Activated CD4-positive, alpha-beta T cell treated with anti-CD3 and anti-CD28 coated beads for 4 hours (primary cell): ENCODE data around the gene LCA5.
"Not testable (repeated sequence)": the region's sequence is repeated elsewhere in the genome, so short reads cannot be mapped to it uniquely, and the experiment has no call there.

Source experiments
- DNase-seq, 2 donors: peaks; one replicate each; pipeline ENCODE4 v3.0.0-alpha.2; 2020

The LCA5 gene

GRCh38 chr6:79536954-79537747 lies at the start of gene LCA5:
TSS of gene LCA5 (minus strand) at chr6:79537430. CDS start at chr6:79518894, 18,536 bp downstream.
- DNase-seq, result peak; percentile 73 to 78

- DNase-seq, result no peak
Measured at GRCh38 chr6:79586548-79586947, 49.3 kb upstream of the LCA5 start.

GRCh38 chr6:79584332-79584731 lies 47.1 kb upstream of the LCA5 start:
- no peak for DNase-seq

DNA sequence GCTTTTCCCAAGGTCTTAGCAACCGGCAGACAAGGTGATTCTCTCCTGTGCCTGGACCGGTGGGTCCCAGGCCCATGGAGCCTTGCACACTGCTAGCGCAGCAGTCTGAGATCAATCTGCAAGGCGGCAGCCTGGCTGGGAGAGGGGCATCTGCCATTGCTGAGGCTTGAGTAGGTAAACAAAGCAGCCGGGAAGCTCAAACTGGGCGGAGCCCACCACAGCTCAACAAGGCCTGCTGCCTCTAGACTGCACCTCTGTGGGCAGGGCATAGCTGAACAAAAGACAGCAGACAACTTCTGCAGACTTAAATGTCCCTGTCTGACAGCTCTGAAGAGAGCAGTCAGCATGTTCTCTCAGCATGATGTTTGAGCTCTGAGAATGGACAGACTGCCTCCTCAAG lies 40.7 kb upstream of the LCA5 start:
- DNase-seq, result not testable (repeated sequence)

- DNase-seq, result no peak
Measured at GRCh38 chr6:79574630-79575225, 37.5 kb upstream of the LCA5 start.

DNA sequence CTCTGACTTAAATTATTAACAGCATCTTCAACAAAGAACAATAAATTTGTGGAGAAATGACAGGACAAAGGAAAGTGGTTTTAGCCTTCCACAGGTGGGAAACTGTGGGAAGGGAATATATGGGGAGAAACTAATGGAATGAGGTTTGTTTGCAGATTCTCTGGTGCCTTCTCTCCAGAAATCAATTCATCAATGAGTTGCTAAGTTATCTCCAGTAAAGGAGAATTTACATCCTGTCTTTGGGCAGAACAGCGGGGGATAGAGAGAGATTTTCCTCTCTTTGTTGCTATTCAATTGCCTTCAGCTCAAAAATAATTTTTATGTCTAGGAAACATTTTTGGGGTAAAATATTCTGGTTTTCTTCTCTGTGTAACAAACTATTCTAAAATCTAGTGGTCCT lies 36.9 kb upstream of the LCA5 start:
- no peak for DNase-seq

DNA sequence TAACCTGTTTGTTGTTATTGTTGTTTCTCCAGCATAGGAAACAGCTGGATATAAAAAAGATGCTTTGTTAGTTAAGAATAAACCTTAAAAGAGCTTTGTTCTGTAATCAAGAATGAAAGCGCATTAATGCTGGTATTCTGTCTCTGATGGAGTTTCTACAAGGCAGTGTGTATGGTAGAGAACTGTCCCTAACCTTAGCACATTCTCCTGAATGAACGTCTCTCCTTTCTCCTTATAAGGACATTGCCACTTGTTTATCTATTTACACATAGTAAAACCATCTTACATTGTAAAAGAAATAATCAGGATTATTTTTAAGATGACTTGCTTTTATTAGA lies 33.8 kb upstream of the LCA5 start:
- DNase-seq, result no peak

GRCh38 chr6:79570129-79571029 lies 33.1 kb upstream of the LCA5 start:
- no peak for DNase-seq

- DNase-seq, result no peak
Measured at GRCh38 chr6:79568996-79569395, 31.8 kb upstream of the LCA5 start.

DNA sequence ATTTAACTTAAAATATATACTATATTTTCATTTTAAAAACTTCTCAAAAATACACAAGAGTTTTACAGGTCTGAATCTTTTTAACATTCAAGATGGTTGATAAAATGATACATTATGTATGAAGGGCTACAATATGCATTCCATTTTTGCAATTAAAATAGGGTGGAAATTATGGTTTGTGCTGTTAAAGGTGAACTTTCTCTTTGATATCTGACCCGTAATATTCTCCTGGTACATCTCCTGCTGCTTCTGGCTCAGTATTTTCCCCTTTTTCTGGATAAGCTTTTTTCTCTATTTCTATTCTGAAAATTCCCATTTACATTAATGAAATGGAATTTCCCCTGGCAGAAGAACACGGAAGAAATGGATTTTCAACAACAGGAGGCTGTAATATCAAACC lies 27.4 kb upstream of the LCA5 start:
- DNase-seq, result no peak

DNA sequence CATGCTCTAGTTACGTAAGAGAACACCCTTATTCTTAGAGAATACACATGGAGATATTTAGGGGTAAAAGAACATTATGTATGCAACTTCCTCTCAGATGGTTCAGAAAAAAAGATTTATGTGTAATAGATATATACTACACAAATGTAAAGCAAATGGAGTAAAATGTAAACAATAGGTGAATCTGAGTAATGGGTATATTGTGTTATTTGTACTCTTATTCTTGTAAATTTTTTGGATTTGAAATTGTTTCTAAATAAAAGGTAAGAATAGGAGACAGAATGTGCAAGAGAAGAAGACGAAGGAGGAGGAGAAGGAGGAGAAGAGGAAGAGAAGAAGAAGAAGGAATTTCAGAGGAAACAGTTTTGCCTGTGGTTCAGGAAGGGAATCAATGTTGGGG lies 22.5 kb upstream of the LCA5 start:
- DNase-seq, result no peak

DNA sequence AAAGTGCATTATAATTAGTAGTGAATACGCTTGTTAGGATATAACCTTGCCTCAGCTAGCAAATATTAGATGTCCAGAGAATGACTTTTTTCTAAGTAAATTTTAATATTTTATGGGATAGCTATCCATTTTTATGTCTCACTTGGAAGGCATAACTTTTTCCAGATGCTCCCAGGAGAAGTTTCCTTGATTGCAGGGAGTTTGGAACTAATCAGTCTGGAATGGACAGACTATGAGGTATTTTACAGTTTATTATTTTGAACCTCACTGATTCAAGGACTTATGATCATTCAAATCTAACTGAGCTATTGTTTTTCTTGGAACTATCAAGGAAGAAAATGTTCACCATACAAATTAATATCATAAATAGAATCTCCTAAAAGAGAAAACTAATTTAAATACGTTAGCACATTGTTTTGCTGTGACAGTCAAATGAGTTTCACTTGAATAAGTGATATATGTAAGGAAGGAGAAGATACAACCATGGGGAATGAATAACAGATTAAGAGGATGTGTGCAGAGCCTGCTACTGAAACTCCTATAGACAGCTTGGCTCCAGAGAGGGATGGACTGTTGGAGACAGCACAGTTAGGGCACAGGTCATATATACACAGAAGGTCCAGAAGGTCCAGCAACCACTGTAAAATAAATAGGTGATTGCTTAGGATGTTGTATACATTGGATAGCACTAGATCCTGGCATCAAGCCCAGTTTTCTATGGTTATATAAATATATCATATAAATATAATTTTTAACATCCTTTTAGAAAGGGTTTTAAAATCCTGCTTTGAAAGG lies 20.6 kb upstream of the LCA5 start:
- DNase-seq, result no peak

- no peak for DNase-seq
Measured at GRCh38 chr6:79554305-79554704, 17.1 kb upstream of the LCA5 start.

- DNase-seq, result no peak
Measured at GRCh38 chr6:79551401-79551800, 14.2 kb upstream of the LCA5 start.

DNA sequence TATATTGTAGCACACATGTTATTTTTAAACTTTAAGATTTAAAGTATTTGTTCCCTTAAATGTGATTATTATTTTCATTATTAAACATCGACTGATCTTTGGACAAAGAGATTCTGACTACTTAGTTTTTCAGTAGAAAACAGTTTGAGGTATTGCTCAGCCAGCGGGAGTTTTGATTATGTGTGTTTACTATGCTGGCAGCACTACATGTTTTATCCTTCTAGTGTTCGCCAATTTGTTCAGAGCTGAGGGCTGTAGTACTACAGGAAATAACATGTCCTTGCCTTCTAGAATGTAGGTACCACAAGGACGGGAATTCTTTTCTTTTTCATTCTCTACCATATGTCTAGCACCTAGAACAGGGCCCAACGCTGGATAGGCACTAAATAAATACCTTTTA lies 11.1 kb upstream of the LCA5 start:
- no peak for DNase-seq

DNA sequence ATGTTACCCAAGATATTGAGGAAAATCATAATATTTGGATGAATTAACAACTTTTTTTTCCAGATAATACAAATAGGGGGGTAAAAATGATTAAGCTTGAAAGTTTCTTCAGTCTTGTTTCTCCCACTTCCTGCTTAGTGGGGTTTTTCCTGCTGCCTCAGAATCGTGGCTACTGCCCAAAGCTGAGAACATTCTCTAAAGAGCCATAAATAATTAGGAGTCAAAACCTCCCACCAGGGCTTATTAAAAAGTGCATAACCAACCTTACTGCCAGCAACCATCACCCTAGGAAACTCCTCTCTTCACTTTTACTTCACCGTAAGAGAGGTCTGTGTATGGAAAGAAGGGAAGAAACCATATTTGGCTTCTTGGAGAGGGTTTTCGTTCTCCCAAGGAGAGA lies 9.0 kb upstream of the LCA5 start:
- no peak for DNase-seq

DNA sequence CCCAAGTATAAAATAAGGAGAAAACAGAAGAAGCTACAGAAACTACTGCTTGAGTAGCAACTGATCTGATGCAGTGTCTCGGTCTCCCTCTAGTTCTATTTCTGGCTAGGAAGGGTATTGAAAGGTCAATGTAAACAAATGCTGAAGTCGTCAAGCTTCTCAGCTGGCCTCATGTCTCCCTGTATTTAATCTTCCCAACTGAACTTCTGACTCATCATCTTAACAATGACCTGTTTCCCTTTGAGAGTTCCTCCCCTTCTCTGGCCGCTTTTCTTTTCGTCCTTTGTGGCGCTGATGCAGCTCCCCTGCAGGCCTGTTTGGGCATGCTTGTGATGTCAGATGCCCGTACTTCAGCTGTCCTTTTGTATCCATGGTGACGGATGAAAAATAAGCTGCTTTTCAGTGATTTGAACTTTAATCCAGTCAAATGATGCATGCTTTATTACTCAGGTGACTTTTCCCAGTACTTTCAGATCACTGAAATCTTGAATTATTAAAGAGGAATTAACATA lies 7.8 kb upstream of the LCA5 start:
- no peak for DNase-seq

DNA sequence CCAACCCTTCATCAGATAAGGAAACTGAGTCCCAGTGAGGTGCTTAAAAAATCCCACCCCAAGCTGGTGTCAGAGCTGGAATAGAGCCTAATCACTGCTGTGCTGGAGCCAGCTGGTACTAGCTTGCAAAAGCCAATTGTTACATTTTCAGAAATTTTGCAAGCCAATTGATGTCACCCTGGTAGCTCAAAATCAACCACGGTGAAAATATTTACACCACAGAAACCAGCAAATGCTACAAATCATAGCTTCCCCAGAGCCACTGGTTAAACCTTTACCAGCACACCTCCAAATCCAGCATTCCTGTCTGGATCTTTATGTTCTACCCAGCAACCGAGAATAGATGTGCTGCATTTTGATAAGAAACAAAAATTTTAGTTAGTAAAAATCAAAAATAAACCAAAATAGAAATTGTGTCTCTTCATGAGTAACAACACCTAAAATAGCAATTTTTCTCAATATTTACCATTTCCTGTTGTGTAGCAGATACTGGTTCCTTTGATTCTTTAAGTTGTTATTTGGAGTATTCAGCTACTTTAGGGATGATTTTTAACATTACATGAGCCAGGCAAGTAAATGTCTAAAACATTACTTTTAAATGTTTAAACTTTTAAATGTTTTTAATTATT lies 7.2 kb upstream of the LCA5 start:
- no peak for DNase-seq

GRCh38 chr6:79543886-79544285 lies 6.7 kb upstream of the LCA5 start:
- DNase-seq, result no peak

- DNase-seq, result no peak
Measured at GRCh38 chr6:79543411-79543810, 6.2 kb upstream of the LCA5 start.

GRCh38 chr6:79538106-79538971 lies 1.1 kb upstream of the LCA5 start:
- DNase-seq, result no peak
